Esophagus muscularis mucosa (tissue), 4 donors: ENCODE results near the gene SLAIN2. TPM values are rescaled to one million over a fixed set of nuclear protein-coding genes. Genes with fewer than 3 reads are reported as not detected.

ENCODE experiments used
- DNase-seq: peaks from one replicate; pipeline ENCODE4 v3.0.0-alpha.2; 2017; ENCODE audit errors: extremely low spot score
- H3K27ac ChIP-seq, 4 donors: fragments of 200-600 bp; sonication (generic); replicated peaks in 1 of 4; 1 replicate in 3 of 4; 2 replicates in 1 of 4; pipeline ENCODE4 v1.5.1; 2016 to 2019; ENCODE audit warnings: mild to moderate bottlenecking in 1 of 4
- H3K27me3 ChIP-seq, 4 donors: fragments of 200-600 bp; sonication (generic); one replicate each; pipeline versions ENCODE4 v1.5.1 to v1.6.0; 2016 to 2019
- H3K36me3 ChIP-seq, 4 donors: fragments of 200-600 bp; sonication (generic); one replicate each; pipeline ENCODE4 v1.5.1; 2016 to 2019
- H3K4me1 ChIP-seq, 4 donors: fragments of 200-600 bp; sonication (generic); one replicate each; pipeline ENCODE4 v1.5.1; 2016 to 2019
- H3K4me3 ChIP-seq, 4 donors: fragments of 200-600 bp; sonication (generic); 1 replicate in 2 of 4; 2 replicates in 2 of 4; pipeline ENCODE4 v1.5.1; 2016 to 2019; ENCODE audit warnings: mild to moderate bottlenecking in 4 of 4, moderate library complexity in 1 of 4
- H3K9me3 ChIP-seq, 4 donors: fragments of 200-600 bp; sonication (generic); 1 replicate in 3 of 4; 2 replicates in 1 of 4; pipeline ENCODE4 v1.5.1; 2016 to 2019
- CTCF ChIP-seq, 3 experiments: fragments of 200-600 bp in 2 of 3; fragments of 450-650 bp in 1 of 3; sonication (generic) in 2 of 3; IDR thresholded peaks; one replicate each; pipeline ENCODE4 v1.5.1; 2017 to 2019; ENCODE audit warnings: antibody characterized with exemption in 3 of 3, mild to moderate bottlenecking in 2 of 3, moderate library complexity in 1 of 3
- EP300 ChIP-seq: sonication (generic); formaldehyde crosslinking; IDR thresholded peaks from one replicate; pipeline ENCODE4 v1.6.1; 2017; ENCODE audit warnings: antibody characterized with exemption
- POLR2A ChIP-seq: fragments of 450-650 bp; IDR thresholded peaks from one replicate; pipeline ENCODE4 v1.6.1; 2017; ENCODE audit warnings: antibody characterized with exemption, moderate library complexity, mild to moderate bottlenecking, low read depth
- POLR2AphosphoS5 ChIP-seq, 2 donors: sonication (generic); formaldehyde crosslinking; IDR thresholded peaks; one replicate each; pipeline ENCODE4 v1.6.1; 2017; ENCODE audit warnings: antibody characterized with exemption in 2 of 2
- WGBS: methylation state at CpG from one replicate; pipeline ENCODE4 v1.1.5; 2018; 5-methylcytosine and 5-hydroxymethylcytosine counted together
- intact Hi-C: fragments of 100-400 bp; cut with DNase I; formaldehyde crosslinking; loops from one replicate; pipeline ENCODE4 v1.15.1; 2023
- total RNA-seq, 4 donors: library from RNA; depleted of rRNA; stranded (reverse); fragments of >200 nt; gene quantifications; one replicate each; pipeline versions ENCODE4 v1.1.0 to v1.2.1, GENCODE V29; 2016

SLAIN2 gene
- total RNA-seq, 4 donors from 2014 or later, result 82.5 to 165 (median 111) TPM

GRCh38 chr4:48336146-48336870 is 5.0 kb upstream of the SLAIN2 start:
- no peaks in the 10 kb centered on the region for H3K9me3 ChIP-seq
- TF ChIP-seq POLR2A (no peak), POLR2AphosphoS5 (IDR thresholded peaks at IDR 0.05) (no peak), CTCF (IDR thresholded peaks at IDR 0.05) (no peak), EP300 (no peak)
- no peak overlapping the region for H3K27ac ChIP-seq
- WGBS, result 100% methylated on average over 3 of the region's 3 CpGs
- DNase-seq, result no peak
- H3K4me3 ChIP-seq, result no peak overlapping the region
- H3K36me3 ChIP-seq, result no peaks in the 10 kb centered on the region
- no peaks in the 10 kb centered on the region for H3K27me3 ChIP-seq
- H3K4me1 ChIP-seq, result peaks cover 4 to 18% (median 12%) of the 10 kb centered on the region in 4 donors
- intact Hi-C loops, result no loop called here

GRCh38 chr4:48337731-48338130 is 3.6 kb upstream of the SLAIN2 start:
- H3K36me3 ChIP-seq, result no peaks in the 10 kb centered on the region
- no peak for DNase-seq
- no peak for TF ChIP-seq EP300
- no peak for TF ChIP-seq CTCF (IDR thresholded peaks at IDR 0.05)
- no peak for TF ChIP-seq POLR2A
- no peak for TF ChIP-seq POLR2AphosphoS5 (IDR thresholded peaks at IDR 0.05)
- H3K27ac ChIP-seq, result no peak overlapping the region
- H3K4me3 ChIP-seq, result no peak overlapping the region
- H3K9me3 ChIP-seq, result no peaks in the 10 kb centered on the region
- no peaks in the 10 kb centered on the region for H3K27me3 ChIP-seq
- intact Hi-C loops, result no loop called here
- peaks cover 4 to 23% (median 17%) of the 10 kb centered on the region in 4 donors for H3K4me1 ChIP-seq

- no peak for TF ChIP-seq CTCF (IDR thresholded peaks at IDR 0.05)
- no peak for TF ChIP-seq POLR2A
- DNase-seq, result no peak
These were observed 1.7 kb upstream of the SLAIN2 start for GRCh38 chr4:48339642-48340041.

GRCh38 chr4:48340276-48340964 is 909 bp upstream of the SLAIN2 start:
- Histone ChIP-seq H3K4me3 (peak overlapping the region; percentile 76 to 94 (median 87)), H3K27ac (peak overlapping the region; percentile 91 to 99 (median 96)), H3K4me1 (peaks cover 25 to 50% (median 44%) of the 10 kb centered on the region in 4 donors), H3K27me3 (no peaks in the 10 kb centered on the region), H3K9me3 (no peaks in the 10 kb centered on the region), H3K36me3 (no peaks in the 10 kb centered on the region)
- no peak for DNase-seq
- 10% methylated on average over 14 of the region's 14 CpGs for WGBS
- intact Hi-C loops, result loop anchor here (5.0 to 10.0 kb wide), 3 partner anchors 73 to 494 kb away; partner anchors contain the start of genes OCIAD1 and TEC
- TF ChIP-seq CTCF (IDR thresholded peaks at IDR 0.05) (no peak), POLR2AphosphoS5 (IDR thresholded peaks at IDR 0.05) (no peak), POLR2A (no peak), EP300 (no peak)

More at GRCh38 chr4:48339642-48340041, 1.7 kb upstream of the SLAIN2 start:
- peak overlapping the region in 1 of 4 donors; percentile 99 for H3K27ac ChIP-seq
- intact Hi-C loops, result loop anchor here (5.0 to 10.0 kb wide), 3 partner anchors 72 to 495 kb away; partner anchors contain the start of genes OCIAD1 and TEC
- no peaks in the 10 kb centered on the region for H3K36me3 ChIP-seq
- H3K4me3 ChIP-seq, result no peak overlapping the region
- no peaks in the 10 kb centered on the region for H3K27me3 ChIP-seq
- H3K9me3 ChIP-seq, result no peaks in the 10 kb centered on the region
- WGBS, result 82% methylated on average over 7 of the region's 7 CpGs
- H3K4me1 ChIP-seq, result peaks cover 22 to 42% (median 37%) of the 10 kb centered on the region in 4 donors
